Neural progenitor cell (in vitro differentiated cells): ENCODE data around the gene ARHGAP5. TPM values are rescaled to one million over a fixed set of nuclear protein-coding genes. Genes with fewer than 3 reads are reported as not detected.

Experiments
- DNase-seq: peaks from one replicate; pipeline ENCODE4 v3.0.0-alpha.2; 2016; ENCODE audit warnings: low spot score
- H2AFZ ChIP-seq: fragments of 200-600 bp; sonication (generic); replicated peaks from 2 replicates; pipeline ENCODE4 v1.6.1; 2016; ENCODE audit warnings: antibody characterized with exemption
- H3F3A ChIP-seq: fragments of 200-600 bp; sonication (generic); 2 replicates; pipeline ENCODE4 v1.6.1; 2016; ENCODE audit warnings: antibody characterized with exemption, low read depth
- H3K27ac ChIP-seq: fragments of 200-600 bp; sonication (generic); 2 replicates; pipeline ENCODE4 v1.5.1; 2016; ENCODE audit warnings: mild to moderate bottlenecking
- H3K27me3 ChIP-seq: fragments of 200-600 bp; sonication (generic); 2 replicates; pipeline ENCODE4 v1.6.1; 2016; ENCODE audit warnings: mild to moderate bottlenecking, moderate library complexity
- H3K36me3 ChIP-seq: fragments of 200-600 bp; sonication (generic); 2 replicates; pipeline ENCODE4 v1.5.1; 2016
- H3K4me1 ChIP-seq: fragments of 200-600 bp; sonication (generic); 2 replicates; pipeline ENCODE4 v1.6.1; 2016; ENCODE audit warnings: mixed run types
- H3K4me2 ChIP-seq: fragments of 200-600 bp; sonication (generic); 2 replicates; pipeline ENCODE4 v1.6.1; 2016
- H3K4me3 ChIP-seq: fragments of 200-600 bp; sonication (generic); 2 replicates; pipeline ENCODE4 v1.5.1; 2016
- H3K79me2 ChIP-seq: fragments of 200-600 bp; sonication (generic); 2 replicates; pipeline ENCODE4 v1.6.1; 2016; ENCODE audit warnings: low read depth
- H3K9ac ChIP-seq: fragments of 200-600 bp; sonication (generic); 2 replicates; pipeline ENCODE4 v1.6.1; 2016
- H3K9me3 ChIP-seq: fragments of 200-600 bp; sonication (generic); 2 replicates; pipeline ENCODE4 v1.5.1; 2016; ENCODE audit warnings: low read depth
- H4K20me1 ChIP-seq: fragments of 200-600 bp; sonication (generic); 2 replicates; pipeline ENCODE4 v1.6.1; 2016; ENCODE audit warnings: low read depth
- H3K27ac Mint-ChIP-seq: 3 replicates; pipeline ENCODE4 v1.8.0; 2021; ENCODE audit warnings: mixed read lengths
- H3K27me3 Mint-ChIP-seq: 2 replicates; pipeline ENCODE4 v1.8.0; 2022; ENCODE audit warnings: low read depth, mild to moderate bottlenecking, inconsistent platforms, moderate library complexity, mixed read lengths; ENCODE audit not compliant: insufficient read depth
- H3K36me3 Mint-ChIP-seq: 3 replicates; pipeline ENCODE4 v1.8.0; 2021; ENCODE audit warnings: mixed read lengths
- H3K4me1 Mint-ChIP-seq: 3 replicates; pipeline ENCODE4 v1.8.0; 2021; ENCODE audit warnings: mixed read lengths
- H3K4me3 Mint-ChIP-seq: 3 replicates; pipeline ENCODE4 v1.8.0; 2021; ENCODE audit warnings: mild to moderate bottlenecking, moderate library complexity, mixed read lengths
- H3K9me3 Mint-ChIP-seq: 3 replicates; pipeline ENCODE4 v1.8.0; 2020; ENCODE audit warnings: mixed read lengths
- CTCF ChIP-seq: fragments of 200-600 bp; sonication (generic); IDR thresholded peaks from 2 replicates; pipeline ENCODE4 v1.5.1; 2017; ENCODE audit warnings: antibody characterized with exemption, mild to moderate bottlenecking
- EZH2 ChIP-seq: fragments of 200-600 bp; sonication (generic); IDR thresholded peaks from 2 replicates; pipeline ENCODE4 v1.6.1; 2017; ENCODE audit warnings: antibody characterized with exemption, mild to moderate bottlenecking, moderate library complexity
- EZH2phosphoT487 ChIP-seq: fragments of 200-600 bp; sonication (generic); IDR thresholded peaks from 2 replicates; pipeline ENCODE4 v1.6.1; 2017; ENCODE audit warnings: antibody characterized with exemption
- total RNA-seq: library from RNA; depleted of rRNA; stranded (reverse); fragments of >200 nt; gene quantifications from 2 replicates; pipeline ENCODE4 v1.2.3, GENCODE V29; 2015; ENCODE audit warnings: low replicate concordance

ARHGAP5 gene
- 131 and 202 TPM in 2 replicates for total RNA-seq

- H3K79me2 ChIP-seq, result peaks cover 68% of the 10 kb centered on the region
- H3K36me3 ChIP-seq, result no peaks in the 10 kb centered on the region
- peaks cover 42% of the 10 kb centered on the region for H4K20me1 ChIP-seq
- Mint-ChIP-seq H3K36me3 (peaks cover 3% of the 10 kb centered on the region), H3K4me3 (peak within 1 kb of the TSS; percentile 100), H3K4me1 (peaks cover 32% of the 10 kb centered on the region), H3K27me3 (peaks cover 13% of the 10 kb centered on the region), H3K27ac (peak within 1 kb of the TSS; percentile 99), H3K9me3 (no peaks in the 10 kb centered on the region)
- peak within 1 kb of the TSS; percentile 80 for H3K4me3 ChIP-seq
- peak within 1 kb of the TSS; percentile 87 for H3K9ac ChIP-seq
- H3K27ac ChIP-seq, result peak within 1 kb of the TSS; percentile 98
- peak; percentile 91 for DNase-seq
- H3K4me2 ChIP-seq, result peak within 1 kb of the TSS; percentile 98
- peaks cover 26% of the 10 kb centered on the region for H3K4me1 ChIP-seq
- no peaks in the 10 kb centered on the region for H3K9me3 ChIP-seq
- peaks cover 21% of the 10 kb centered on the region for H3F3A ChIP-seq
- no peaks in the 10 kb centered on the region for H3K27me3 ChIP-seq
- H2AFZ ChIP-seq, result peak within 1 kb of the TSS; percentile 80
- no peak for TF ChIP-seq EZH2
- peak; percentile 34 for TF ChIP-seq CTCF
- no peak for TF ChIP-seq EZH2phosphoT487
These were observed at the start of gene ARHGAP5 for GRCh38 chr14:32077081-32078022. Gene ARHGAP5 (plus strand): TSS chr14:32077304. CDS start chr14:32090670, 13,366 bp downstream.

GRCh38 chr14:32028599-32028998, 48.5 kb upstream of the ARHGAP5 start:
- no peak overlapping the region for H3K4me2 ChIP-seq
- H3K4me1 ChIP-seq, result peaks cover 3% of the 10 kb centered on the region
- H2AFZ ChIP-seq, result peak overlapping the region; percentile 3
- DNase-seq, result no peak
- no peaks in the 10 kb centered on the region for H3K36me3 ChIP-seq
- H3K79me2 ChIP-seq, result no peaks in the 10 kb centered on the region
- no peak overlapping the region for H3K27ac ChIP-seq
- H3F3A ChIP-seq, result no peaks in the 10 kb centered on the region
- Mint-ChIP-seq H3K27me3 (peaks cover 6% of the 10 kb centered on the region), H3K4me1 (no peaks in the 10 kb centered on the region), H3K27ac (no peak overlapping the region), H3K9me3 (no peaks in the 10 kb centered on the region), H3K36me3 (peaks cover 3% of the 10 kb centered on the region), H3K4me3 (no peak overlapping the region)
- H3K9ac ChIP-seq, result no peak overlapping the region
- H3K4me3 ChIP-seq, result no peak overlapping the region
- TF ChIP-seq CTCF, result no peak
- no peak for TF ChIP-seq EZH2phosphoT487
- TF ChIP-seq EZH2, result no peak
- no peaks in the 10 kb centered on the region for H4K20me1 ChIP-seq
- H3K27me3 ChIP-seq, result no peaks in the 10 kb centered on the region
- H3K9me3 ChIP-seq, result no peaks in the 10 kb centered on the region

- no peaks in the 10 kb centered on the region for H3K9me3 ChIP-seq
- Mint-ChIP-seq H3K27me3 (peaks cover 4% of the 10 kb centered on the region), H3K36me3 (peaks cover 3% of the 10 kb centered on the region), H3K9me3 (peaks cover 3% of the 10 kb centered on the region), H3K4me3 (no peak overlapping the region), H3K27ac (no peak overlapping the region), H3K4me1 (no peaks in the 10 kb centered on the region)
- H2AFZ ChIP-seq, result no peak overlapping the region
- H3K9ac ChIP-seq, result no peak overlapping the region
- H3F3A ChIP-seq, result no peaks in the 10 kb centered on the region
- H3K4me1 ChIP-seq, result no peaks in the 10 kb centered on the region
- H3K27me3 ChIP-seq, result no peaks in the 10 kb centered on the region
- DNase-seq, result no peak
- no peak for TF ChIP-seq EZH2phosphoT487
- TF ChIP-seq EZH2, result no peak
- no peak for TF ChIP-seq CTCF
- no peaks in the 10 kb centered on the region for H3K79me2 ChIP-seq
- H3K4me3 ChIP-seq, result no peak overlapping the region
- no peak overlapping the region for H3K4me2 ChIP-seq
- H3K36me3 ChIP-seq, result no peaks in the 10 kb centered on the region
- H4K20me1 ChIP-seq, result no peaks in the 10 kb centered on the region
- no peak overlapping the region for H3K27ac ChIP-seq
These were observed 43.6 kb upstream of the ARHGAP5 start for GRCh38 chr14:32033543-32033942.
